DOHH2 (cell line): Measurements from ENCODE around the gene YWHAB.

Experiments used
- H3F3A ChIP-seq: fragments of 200-600 bp; sonication (generic), shearing (Covaris generic); 2 replicates; pipeline ENCODE4 v1.6.0; 2016; ENCODE audit warnings: antibody characterized with exemption, mild to moderate bottlenecking; ENCODE audit not compliant: control insufficient read depth, insufficient read depth
- H3K27ac ChIP-seq: fragments of 200-600 bp; sonication (generic); 2 replicates; pipeline ENCODE4 v1.5.1; 2014; ENCODE audit warnings: low read depth, mild to moderate bottlenecking, low read length, moderate library complexity
- H3K27me3 ChIP-seq: fragments of 200-600 bp; sonication (generic); 2 replicates; pipeline ENCODE4 v1.6.1; 2014; ENCODE audit warnings: mild to moderate bottlenecking, low read length, mixed read lengths; ENCODE audit not compliant: control insufficient read depth
- H3K36me3 ChIP-seq: fragments of 200-600 bp; sonication (generic); 2 replicates; pipeline ENCODE4 v1.6.1; 2014; ENCODE audit warnings: mild to moderate bottlenecking, low read length, moderate library complexity, mixed read lengths; ENCODE audit not compliant: control insufficient read depth
- H3K4me1 ChIP-seq: fragments of 200-600 bp; sonication (generic); 2 replicates; pipeline ENCODE4 v1.6.1; 2014; ENCODE audit warnings: mild to moderate bottlenecking, low read length, mixed read lengths; ENCODE audit not compliant: control insufficient read depth
- H3K4me2 ChIP-seq: fragments of 200-600 bp; sonication (generic); 2 replicates; pipeline ENCODE4 v1.6.0; 2014; ENCODE audit warnings: mild to moderate bottlenecking, low read length, moderate library complexity
- H3K4me3 ChIP-seq: fragments of 200-600 bp; sonication (generic); 2 replicates; pipeline ENCODE4 v1.5.1; 2014; ENCODE audit warnings: mild to moderate bottlenecking, low read length, mixed read lengths
- H3K79me2 ChIP-seq: fragments of 200-600 bp; sonication (generic); 2 replicates; pipeline ENCODE4 v1.6.1; 2014; ENCODE audit warnings: mild to moderate bottlenecking, low read length, mixed read lengths; ENCODE audit not compliant: control insufficient read depth
- H3K9me2 ChIP-seq: fragments of 200-600 bp; sonication (generic); replicated peaks from 2 replicates; pipeline ENCODE4 v1.6.1; 2014; ENCODE audit warnings: mild to moderate bottlenecking, low read length, mixed read lengths; ENCODE audit not compliant: control insufficient read depth
- H3K9me3 ChIP-seq: fragments of 200-600 bp; sonication (generic); 2 replicates; pipeline ENCODE4 v1.6.1; 2014; ENCODE audit warnings: antibody characterized with exemption, low read length, mixed read lengths; ENCODE audit not compliant: control insufficient read depth, insufficient read depth
- H4K20me1 ChIP-seq: fragments of 200-600 bp; sonication (generic); 2 replicates; pipeline ENCODE4 v1.6.0; 2014; ENCODE audit warnings: low read depth, mild to moderate bottlenecking, antibody characterized with exemption, low read length, moderate library complexity; ENCODE audit not compliant: control insufficient read depth, insufficient read depth
- EZH2phosphoT487 ChIP-seq: fragments of 200-600 bp; sonication (generic); IDR thresholded peaks from 2 replicates; pipeline ENCODE4 v1.6.1; 2017; ENCODE audit warnings: borderline replicate concordance, mild to moderate bottlenecking, antibody characterized with exemption, low read length, moderate library complexity, mixed read lengths
- TF ChIP-seq, protein P1 (sequence below): fragments of 200-600 bp; sonication (generic); IDR thresholded peaks from one replicate; pipeline ENCODE4 v1.5.1; 2014; ENCODE audit warnings: antibody characterized with exemption, mild to moderate bottlenecking, low read depth, low read length; ENCODE audit not compliant: poor library complexity, severe bottlenecking

YWHAB gene

DNA sequence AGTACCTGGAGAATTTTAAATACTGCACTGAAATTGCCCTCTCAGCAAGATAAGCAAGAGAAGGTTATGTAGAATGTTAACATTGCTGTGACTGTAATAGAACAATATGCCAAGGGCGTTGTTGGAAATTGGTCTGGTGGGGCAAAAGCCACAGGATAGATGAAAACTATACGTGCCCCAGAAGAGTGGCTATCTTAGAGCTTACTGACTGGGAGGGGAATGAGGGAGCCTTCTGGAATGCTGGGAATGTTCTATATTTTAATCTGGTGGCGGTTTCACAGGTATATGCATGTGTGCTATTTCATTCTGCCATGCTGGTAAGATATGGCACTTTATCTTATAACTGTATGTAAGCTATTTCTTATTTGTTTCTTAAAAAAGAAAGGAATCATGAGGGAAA lies 35.2 kb upstream of the YWHAB start:
- no peaks in the 10 kb centered on the region for H3K9me2 ChIP-seq
- no peaks in the 10 kb centered on the region for H3K4me1 ChIP-seq
- TF ChIP-seq EZH2phosphoT487: no peak
- TF ChIP-seq, protein P1, sequence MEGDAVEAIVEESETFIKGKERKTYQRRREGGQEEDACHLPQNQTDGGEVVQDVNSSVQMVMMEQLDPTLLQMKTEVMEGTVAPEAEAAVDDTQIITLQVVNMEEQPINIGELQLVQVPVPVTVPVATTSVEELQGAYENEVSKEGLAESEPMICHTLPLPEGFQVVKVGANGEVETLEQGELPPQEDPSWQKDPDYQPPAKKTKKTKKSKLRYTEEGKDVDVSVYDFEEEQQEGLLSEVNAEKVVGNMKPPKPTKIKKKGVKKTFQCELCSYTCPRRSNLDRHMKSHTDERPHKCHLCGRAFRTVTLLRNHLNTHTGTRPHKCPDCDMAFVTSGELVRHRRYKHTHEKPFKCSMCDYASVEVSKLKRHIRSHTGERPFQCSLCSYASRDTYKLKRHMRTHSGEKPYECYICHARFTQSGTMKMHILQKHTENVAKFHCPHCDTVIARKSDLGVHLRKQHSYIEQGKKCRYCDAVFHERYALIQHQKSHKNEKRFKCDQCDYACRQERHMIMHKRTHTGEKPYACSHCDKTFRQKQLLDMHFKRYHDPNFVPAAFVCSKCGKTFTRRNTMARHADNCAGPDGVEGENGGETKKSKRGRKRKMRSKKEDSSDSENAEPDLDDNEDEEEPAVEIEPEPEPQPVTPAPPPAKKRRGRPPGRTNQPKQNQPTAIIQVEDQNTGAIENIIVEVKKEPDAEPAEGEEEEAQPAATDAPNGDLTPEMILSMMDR: no peak
- H3K4me2 ChIP-seq: no peak overlapping the region
- no peaks in the 10 kb centered on the region for H3K36me3 ChIP-seq
- no peak overlapping the region for H3K27ac ChIP-seq
- H3F3A ChIP-seq: no peaks in the 10 kb centered on the region
- H4K20me1 ChIP-seq: no peaks in the 10 kb centered on the region
- H3K9me3 ChIP-seq: no peaks in the 10 kb centered on the region
- no peak overlapping the region for H3K4me3 ChIP-seq
- H3K27me3 ChIP-seq: peaks cover 4% of the 10 kb centered on the region; the same call in 1 of the 2 replicates
- no peaks in the 10 kb centered on the region for H3K79me2 ChIP-seq

DNA sequence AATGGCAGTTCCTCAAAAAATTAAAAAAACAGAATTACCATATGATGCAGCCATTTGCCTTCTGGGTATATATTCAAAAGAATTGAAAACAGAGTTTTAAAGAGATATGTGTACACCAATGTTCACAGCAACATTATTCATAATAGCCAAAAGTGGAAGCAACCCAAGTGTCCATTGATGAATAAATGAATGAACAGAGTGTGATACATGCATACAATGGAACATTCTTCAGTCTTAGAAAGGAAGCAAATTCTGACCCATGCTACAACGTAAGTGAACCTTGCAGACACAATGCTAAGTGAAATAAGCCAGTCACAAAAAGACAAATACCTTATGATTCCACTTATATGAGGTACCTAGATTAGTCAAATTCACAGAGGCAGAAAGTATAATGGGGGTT lies 34.7 kb upstream of the YWHAB start:
- Histone ChIP-seq H4K20me1 (no peaks in the 10 kb centered on the region), H3K27ac (no peak overlapping the region), H3K4me3 (no peak overlapping the region), H3K4me1 (no peaks in the 10 kb centered on the region), H3K9me3 (no peaks in the 10 kb centered on the region), H3K4me2 (no peak overlapping the region), H3K36me3 (no peaks in the 10 kb centered on the region), H3K79me2 (no peaks in the 10 kb centered on the region), H3K27me3 (peaks cover 4% of the 10 kb centered on the region; the same call in 1 of the 2 replicates), H3K9me2 (no peaks in the 10 kb centered on the region), H3F3A (no peaks in the 10 kb centered on the region)
- TF ChIP-seq, protein P1: no peak
- no peak for TF ChIP-seq EZH2phosphoT487

DNA sequence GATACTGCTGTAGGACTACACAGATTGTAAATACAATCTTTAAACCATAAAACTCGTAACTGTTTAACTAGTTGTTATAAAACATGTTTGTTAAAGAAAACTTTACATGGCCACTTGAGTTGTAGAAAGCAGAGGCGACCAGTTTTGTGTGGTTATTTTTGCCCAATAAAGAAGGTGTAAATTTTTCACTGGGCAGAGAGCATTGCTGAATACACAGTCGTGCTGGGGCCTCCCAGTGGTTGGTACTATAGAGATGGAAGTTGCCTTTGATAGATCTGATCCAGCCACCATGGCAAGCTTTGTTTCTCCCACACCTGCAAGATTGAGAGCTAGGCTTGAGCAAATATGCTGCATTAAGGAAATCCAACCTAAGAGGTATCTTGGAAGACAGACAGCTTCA lies 34.0 kb upstream of the YWHAB start:
- peaks cover 4% of the 10 kb centered on the region; the same call in 1 of the 2 replicates for H3K27me3 ChIP-seq
- H3K4me3 ChIP-seq: no peak overlapping the region
- TF ChIP-seq, protein P1: no peak
- no peak for TF ChIP-seq EZH2phosphoT487
- no peak overlapping the region for H3K4me2 ChIP-seq
- peaks cover 4% of the 10 kb centered on the region for H3K9me3 ChIP-seq
- no peak overlapping the region for H3K27ac ChIP-seq
- no peaks in the 10 kb centered on the region for H3F3A ChIP-seq
- no peaks in the 10 kb centered on the region for H4K20me1 ChIP-seq
- peaks cover 3% of the 10 kb centered on the region for H3K4me1 ChIP-seq
- no peaks in the 10 kb centered on the region for H3K36me3 ChIP-seq
- H3K9me2 ChIP-seq: no peaks in the 10 kb centered on the region
- H3K79me2 ChIP-seq: no peaks in the 10 kb centered on the region
